Activated T-cell treated with anti-CD3 and anti-CD28 coated beads for 48 hours (primary cell): ENCODE data around the gene FOLR3.
A peak's percentile ranks its signal among the peaks of the same experiment; 100 is the strongest.
"Not testable (repeated sequence)": the region's sequence is repeated elsewhere in the genome, so short reads cannot be mapped to it uniquely, and the experiment has no call there.

ENCODE experiments used
- DNase-seq: peaks from one replicate; pipeline ENCODE4 v3.0.0-alpha.2; 2020; ENCODE audit warnings: low read depth

FOLR3 gene

DNA sequence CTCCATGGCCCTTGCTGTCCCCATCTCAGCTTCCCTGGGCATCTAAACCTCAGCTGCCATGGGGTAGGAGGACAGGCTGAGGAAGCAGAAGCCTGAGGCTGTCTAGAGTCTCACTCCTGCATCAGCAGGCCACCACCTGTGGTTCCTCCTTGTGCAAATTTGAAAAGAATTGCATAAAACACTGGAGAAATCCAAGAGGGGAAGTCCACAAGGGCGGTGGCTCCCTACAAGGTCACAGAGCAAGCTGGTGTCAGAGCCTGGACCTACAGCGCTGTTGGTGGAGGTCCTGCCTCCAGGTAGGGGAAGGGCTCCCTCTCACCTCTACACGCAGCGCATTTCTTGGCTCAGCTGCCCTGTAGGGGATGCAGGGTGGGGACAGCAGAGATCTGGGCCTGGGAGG lies at the start of gene FOLR3:
Gene FOLR3 (plus strand): TSS at position 253 of the 400 bp plus-strand sequence. CDS start 228 bp downstream, outside the sequence.
- not testable (repeated sequence) for DNase-seq

DNA sequence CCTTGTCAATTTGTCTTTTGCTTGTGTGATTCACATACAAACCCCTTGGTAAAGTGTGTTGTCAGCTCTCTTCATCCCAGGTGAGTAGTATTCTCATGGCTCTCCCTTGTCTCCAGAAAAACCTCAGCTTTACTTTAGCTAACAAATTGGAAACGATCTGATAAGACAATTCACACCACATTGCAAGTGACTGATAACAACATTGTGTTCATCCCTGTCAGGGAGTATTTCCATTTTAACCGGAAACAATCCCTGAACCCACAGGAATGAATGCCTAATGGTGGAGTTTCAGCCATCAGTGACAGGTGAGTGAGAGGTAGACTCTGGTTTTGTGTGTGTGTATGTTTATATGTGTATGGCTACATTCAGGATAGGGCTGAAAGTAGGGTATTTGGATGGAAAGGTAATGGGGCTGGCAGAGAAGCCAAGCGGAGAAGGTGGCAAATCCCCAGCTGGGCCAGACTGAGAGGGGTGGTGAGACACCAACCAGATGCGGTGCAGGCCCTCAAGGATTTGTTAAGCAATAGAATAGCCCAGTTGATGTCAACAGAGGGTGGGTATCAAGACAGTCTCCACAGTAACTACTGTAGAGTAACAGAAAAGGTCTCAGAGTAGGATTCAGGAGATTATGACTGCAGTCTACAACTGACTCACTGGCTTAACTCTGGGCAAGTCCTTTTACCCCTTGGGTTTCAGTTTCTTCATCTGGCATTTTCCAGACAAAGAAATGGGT lies 47.3 kb upstream of the FOLR3 start:
- no peak for DNase-seq

DNA sequence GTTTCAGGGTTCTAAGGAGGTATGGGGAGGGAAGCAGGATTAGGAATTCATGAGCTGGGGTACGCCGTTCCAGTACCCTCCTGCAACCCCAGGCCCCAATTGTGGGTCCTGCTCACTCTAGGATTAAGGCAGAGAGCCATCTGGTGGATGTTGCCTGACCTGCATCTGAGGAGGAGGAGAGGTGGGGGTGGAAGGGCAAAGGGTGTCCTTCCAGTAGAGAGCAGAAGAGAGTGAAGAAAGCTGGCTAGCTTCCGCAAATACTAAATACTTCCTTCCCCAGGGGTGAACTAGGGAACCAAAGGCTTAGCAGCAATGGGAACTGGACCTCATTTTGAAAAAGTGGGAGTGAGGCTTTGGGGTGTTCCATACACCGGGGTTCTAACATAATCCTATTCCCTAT lies 44.2 kb upstream of the FOLR3 start:
- peak; percentile 45 for DNase-seq

DNA sequence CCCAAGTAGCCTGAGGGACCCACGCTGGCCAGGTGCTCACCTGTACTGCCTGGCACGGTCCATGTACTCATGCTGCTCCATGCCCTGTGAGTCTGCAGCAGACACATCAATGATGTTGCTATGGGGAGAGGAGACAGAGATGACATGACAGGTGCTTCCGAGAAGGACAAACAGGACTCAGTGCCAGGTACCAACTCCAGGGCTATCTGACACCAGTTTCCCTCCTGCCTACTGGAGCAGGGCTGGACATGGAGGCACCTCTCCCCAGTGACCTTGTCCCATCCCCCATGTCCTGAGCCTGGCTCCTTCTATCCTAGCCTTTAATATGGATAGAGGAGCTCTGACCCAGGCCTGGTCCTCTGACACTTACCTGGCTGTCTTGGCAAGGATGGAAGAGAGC lies 36.8 kb upstream of the FOLR3 start:
- no peak for DNase-seq

DNA sequence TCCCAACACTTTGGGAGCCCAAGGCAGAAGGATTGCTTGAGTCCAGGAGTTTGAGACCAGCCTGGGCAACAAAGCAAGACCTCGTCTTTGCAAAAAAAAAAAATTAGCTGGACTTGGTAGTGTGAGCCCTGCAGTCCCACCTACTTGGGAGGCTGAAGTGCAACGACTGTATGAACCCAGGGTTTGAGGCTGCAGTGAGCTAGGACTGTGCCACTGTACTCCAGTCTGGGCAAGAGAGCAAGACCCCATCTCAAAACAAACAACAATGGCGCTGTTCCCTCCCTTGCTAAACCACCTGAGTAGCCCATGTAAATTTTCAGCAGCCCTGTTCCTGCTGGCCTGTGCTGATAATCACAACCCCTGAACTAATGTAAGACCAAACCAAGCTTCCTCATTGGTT lies 35.5 kb upstream of the FOLR3 start:
- no peak for DNase-seq

DNA sequence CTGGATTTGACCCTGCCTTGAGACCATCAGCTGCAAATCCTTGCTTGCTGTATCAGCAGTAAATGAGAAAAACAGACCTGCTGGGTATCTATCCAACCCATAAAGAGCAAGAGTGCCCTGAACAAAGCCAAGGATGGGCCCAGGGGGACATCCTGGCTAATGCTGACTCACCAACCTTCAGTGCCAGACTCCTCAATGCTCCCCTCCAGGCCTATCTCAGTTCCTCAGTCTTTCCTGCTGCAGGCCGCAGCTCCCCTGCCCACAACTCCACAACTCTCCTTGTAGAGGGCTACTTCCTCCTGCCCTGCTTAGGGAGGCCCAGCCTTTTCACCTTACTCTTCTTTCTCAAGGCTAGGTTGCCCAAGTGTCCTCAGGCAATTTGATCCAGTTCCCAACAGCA lies 35.1 kb upstream of the FOLR3 start:
- no peak for DNase-seq

DNA sequence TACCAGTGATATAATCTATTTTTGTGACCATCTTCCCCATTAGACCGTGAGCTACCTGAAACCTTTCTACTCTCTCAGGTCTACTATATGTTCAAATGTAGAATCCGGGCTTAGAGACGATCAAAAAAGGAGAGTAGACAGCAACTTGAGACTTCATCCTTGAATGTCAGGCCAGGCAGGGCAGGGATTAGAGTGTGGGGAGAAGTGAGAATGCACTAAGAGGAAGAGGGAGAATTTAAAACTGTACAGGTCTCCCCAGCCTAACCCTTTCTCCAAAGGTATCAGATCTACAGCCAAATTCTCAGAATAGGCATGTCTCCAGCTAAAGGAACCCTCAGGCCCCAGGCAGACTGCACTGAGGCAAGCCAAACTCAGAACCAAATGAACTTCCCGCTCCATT lies 33.4 kb upstream of the FOLR3 start:
- no peak for DNase-seq

DNA sequence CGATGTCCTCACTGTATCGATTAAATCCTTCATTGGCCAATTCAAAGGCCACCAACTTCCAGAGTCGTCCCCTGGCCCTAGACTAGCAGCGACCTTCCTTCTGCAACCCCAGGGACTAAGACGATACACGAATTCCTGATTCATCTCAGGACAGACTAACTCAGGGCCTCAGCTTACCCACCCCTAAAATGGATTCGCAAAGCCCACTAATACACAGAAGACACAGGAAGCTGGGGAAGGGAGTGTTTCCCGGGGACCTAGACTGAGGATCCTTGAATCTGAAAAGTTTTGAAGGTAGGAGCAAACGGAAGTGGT lies 32.9 kb upstream of the FOLR3 start:
- no peak for DNase-seq

DNA sequence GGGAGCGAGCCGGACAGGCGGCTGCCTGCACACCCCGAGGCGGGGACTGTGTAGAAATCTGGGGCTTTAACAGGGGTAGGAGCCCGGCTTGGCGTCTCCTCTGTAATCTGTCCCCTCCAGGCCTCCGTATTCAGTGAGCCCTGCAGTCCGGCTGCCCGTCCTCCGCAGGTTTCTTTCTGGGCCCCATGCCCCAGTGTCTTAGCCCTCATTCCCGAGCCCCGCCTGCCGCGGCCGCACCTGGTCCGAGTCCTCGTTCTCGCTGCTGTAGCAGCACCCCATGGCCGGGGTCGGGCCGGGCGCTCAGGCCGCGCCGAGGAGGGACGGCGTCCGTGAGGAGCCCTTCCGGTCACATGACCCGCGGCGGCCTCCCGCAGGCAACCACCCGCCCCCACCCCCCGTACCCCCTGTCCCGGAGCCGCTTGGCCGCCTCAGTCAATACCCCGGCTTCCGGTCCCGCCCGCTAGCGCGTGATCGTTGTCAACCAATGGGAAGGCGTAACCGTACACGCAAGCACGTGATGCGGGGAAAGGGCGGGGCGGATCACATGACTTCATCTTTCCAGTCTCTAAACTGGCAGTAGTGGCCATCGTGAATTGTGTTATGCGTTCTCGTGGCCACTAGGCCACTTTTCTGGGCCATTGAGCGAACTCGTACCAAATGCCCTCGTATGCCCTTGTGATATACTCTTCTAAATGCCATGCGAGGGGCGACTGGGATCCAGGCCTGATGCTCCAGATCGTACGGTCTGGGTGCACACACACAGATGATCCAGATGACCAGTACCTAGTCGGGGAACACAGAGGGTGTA lies 32.4 kb upstream of the FOLR3 start, which contains the start of gene LAMTOR1:
Gene LAMTOR1 (minus strand): TSS at position 352 of the 808 bp plus-strand sequence. CDS start 73 bp downstream, at position 279.
- DNase-seq, result peak; percentile 96

DNA sequence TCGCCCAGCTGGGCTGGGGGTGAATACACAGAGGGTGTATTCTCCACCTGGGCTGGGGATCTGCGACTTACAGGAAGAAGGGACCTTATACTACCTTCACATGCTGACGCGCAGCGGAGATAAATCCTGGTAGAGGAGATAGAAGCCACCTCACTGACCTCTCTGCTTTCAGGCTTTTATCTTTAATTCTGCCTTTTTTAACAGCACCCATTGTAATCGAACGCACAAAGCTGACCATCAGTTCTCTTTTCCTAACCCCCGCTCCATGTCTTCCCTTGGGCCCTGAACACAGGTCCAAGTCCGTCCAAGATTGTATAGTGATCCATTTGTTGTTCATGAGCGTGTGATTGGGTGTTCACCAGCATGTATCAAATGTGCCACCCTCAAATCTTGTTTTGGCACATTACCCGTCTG lies 31.8 kb upstream of the FOLR3 start:
- no peak for DNase-seq

DNA sequence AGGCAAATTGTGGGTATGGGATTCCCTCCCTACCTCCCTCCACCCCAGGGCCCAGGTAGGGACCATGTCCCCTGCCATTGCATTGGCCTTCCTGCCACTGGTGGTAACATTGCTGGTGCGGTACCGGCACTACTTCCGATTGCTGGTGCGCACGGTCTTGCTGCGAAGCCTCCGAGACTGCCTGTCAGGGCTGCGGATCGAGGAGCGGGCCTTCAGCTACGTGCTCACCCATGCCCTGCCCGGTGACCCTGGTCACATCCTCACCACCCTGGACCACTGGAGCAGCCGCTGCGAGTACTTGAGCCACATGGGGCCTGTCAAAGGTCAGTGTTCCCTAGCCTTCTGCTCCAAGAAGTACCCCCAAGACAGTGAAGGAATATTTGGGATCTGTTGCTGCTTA lies 29.6 kb upstream of the FOLR3 start, which contains the start of gene TOMT:
Gene TOMT (plus strand): TSS at position 37 of the 400 bp plus-strand sequence. CDS start 28 bp downstream, at position 65.
- DNase-seq, result no peak

DNA sequence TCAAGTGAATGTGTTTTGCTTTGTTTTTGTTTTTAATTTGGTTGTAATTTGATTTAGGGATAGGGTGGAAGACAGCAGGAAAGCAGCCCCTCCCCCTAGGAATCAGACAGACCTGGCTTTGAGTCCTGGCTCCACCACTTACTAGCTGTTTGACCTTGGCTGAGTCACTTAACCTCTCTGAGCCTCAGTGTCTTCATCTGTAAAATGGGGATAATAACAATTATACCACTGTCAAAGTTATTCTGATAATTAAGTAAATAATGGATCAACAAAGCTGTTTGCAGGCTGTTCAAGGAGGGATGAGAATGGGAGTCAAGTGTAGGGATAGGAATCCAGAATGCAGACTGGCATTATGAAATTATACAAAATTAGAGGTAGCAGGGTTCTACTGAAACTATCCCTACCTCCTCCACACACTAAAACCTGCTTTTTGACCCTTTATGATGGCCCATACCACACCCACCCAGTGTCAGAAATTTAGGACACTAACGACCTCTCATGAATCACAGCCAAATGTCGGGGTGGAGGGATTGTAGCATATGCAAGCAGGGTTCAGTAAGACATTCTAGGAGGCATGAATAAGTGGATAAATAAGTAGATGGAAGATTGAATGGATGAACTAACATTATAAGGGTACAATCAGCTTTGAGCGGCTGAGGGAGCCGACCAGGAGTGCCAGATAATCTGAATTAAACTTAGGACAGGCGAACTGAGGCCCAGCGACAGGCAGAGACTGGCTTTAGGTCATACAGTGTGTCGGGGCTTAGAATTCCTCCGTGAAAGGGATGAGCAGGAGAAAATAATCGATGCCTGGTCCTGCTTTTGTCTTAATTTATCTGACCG lies 24.0 kb upstream of the FOLR3 start:
- DNase-seq, result no peak

DNA sequence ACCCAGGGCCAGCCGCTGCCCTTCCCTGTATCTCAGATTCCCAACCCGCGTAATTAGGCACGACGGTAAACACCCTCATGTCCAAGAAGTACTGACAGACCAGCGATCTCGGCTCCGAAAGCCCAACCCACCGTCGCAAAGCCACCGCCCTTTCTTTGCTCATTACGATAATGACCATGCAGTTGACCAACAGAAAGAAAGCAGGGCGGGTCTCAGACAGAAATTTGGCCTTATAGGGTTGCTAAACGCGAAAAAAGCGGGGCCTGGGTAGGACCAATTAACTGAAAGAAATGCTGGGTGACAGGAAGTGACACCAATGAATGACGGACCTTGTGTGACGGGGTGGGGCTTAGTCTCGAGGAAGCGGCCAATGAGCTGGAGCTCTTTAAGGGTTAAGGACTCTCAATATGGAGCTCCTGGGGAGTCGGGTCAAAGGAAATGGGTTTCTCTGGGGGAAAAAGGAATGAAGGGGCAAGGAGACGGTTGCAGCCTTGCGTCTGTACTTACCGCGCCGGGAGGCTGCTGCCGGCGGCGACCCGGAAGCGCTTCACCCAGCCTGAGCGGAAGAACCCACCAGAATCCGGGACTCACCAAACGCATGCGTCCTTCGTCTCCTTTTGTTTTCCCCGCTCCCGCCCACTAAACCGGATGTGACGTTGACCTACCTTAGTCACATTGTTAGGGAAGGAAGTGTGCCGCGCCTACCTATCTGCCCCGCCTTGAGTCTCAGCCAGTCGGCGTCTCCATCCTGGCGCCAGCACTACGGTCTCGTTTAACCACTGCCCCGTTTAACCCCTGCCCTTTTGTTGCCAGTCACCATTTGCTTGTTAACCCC lies 23.2 kb upstream of the FOLR3 start, which contains the start of gene ANAPC15:
Gene ANAPC15 (minus strand): TSS at position 553 of the 835 bp plus-strand sequence. CDS start 1,419 bp downstream, outside the sequence.
- DNase-seq, result peak; percentile 94

DNA sequence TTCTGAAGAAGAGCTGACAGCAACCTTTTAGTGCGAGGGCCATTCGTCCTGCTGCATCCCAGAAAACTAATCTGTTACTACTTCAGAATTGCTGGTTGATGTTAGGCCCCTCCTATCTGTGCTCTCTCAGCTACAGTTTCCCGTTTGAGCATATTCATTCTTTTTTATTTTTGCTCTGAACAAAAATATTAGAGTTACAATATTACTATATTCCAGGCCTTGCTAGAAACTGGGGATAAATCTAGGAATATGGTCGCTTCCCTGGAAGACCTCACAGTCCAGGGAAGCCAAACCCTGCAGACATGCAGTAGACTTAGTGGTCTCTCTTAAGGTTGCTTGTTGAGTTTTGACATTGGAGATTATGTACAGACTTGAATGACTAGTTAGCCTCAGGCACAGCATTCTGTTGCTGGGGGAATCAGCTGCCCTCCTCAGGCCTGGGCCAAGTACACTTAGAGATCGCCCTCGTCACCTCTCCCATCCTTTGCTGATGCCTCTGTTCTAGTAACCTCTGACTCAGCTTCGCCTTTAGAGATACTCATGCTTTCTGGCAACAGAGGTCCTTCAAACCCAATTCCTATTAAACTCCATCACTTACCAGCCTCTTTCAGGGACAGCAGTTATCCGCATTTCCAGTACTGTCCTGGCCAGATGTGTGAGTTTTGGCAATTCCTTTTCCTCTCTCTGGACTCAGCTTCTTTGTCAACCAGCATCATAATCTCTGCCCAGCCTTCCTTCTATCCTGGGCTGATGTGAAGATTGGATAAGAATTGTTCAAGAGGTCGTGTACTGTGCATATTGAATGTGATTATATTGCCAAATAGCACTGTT lies 22.3 kb upstream of the FOLR3 start:
- no peak for DNase-seq

DNA sequence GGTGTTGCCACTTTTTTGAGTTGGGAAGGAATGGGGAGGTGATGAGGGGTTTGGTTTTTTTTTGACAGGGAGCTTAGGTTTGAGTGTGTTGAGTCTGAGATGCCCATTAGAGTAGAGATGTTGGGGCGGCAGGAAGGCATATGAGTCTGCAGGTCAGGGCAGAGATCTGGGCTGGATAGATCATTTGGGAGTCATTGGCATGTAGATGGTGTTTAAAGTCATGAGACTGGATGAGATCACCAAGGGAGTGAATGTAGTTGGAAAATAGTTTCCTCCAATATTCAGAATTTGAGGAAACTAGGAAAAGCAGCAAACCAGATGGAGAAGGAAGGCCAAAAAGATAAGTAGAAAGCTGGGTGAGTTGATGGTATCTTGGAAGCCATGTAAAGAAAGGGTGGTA lies 21.0 kb upstream of the FOLR3 start:
- no peak for DNase-seq

DNA sequence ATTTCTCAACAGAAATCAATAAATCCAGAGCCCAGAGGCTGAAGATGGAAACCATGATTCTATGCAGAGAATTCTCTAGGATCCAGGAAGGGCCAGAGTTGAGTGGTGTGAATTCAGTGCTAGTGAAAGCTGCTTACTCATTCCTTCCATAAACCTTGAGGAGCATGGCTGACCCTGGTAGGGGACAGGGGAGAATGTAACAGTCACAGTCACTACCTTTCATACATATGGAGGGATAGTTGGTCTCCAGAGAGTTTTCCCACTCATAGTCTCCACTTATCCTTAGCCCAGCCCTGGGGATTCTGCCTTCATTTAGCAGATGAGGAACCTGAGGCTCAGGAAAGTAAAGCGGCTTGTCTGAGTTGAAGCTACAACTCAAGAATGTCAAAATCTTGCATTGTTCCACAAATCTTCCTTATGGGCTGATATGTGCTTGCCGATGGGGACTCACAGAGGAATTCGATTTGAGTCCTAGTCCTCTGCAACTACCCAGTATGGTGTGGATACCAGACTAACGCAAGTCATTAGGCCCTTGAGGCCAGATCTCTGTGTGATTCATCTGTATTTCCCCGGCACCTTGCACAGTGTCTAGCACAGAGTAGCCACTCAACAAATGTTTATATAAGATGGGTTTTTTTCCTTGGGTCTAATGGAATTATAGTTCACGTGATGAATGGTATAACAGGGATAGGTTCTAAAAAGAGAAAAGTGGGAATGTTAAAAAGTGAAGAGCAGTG lies 19.3 kb upstream of the FOLR3 start:
- DNase-seq, result no peak

DNA sequence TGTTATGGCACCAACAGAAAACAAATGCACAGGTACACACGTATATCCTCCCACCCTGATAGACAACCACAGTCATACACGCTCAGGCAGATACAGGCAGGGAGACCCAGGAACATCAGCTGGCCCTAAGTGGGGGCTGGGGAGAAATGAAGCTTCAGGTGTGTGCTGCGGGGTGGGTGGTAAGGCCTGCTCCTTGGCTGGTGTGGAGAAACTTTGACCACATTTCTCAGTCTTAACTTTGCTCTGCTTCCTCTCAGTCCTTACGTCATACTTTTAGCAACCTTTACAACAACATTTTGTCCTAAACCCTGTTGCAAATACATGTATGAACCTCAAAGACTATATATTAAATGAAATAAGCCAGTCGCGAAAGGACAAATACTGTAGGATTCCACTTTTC lies 16.3 kb upstream of the FOLR3 start:
- no peak for DNase-seq

DNA sequence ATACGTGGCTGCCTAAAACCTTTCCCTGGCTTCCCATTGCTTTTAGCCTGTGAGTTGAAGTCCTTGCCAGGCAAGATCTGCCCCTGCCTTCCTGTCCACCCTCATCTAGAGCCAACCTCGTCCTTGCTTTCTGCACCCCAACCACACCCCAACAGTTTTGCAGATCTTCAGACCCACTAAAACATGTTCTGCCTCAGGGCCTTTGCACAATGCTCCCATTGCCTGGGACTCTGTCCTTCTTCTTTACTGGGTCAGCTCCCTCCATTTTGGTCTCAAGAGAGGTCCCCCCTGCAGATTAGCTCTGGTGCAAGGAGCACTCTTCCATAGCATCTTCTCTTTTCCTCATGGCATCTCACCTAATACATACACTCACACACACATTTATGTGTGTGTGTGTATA lies 14.6 kb upstream of the FOLR3 start:
- no peak for DNase-seq

DNA sequence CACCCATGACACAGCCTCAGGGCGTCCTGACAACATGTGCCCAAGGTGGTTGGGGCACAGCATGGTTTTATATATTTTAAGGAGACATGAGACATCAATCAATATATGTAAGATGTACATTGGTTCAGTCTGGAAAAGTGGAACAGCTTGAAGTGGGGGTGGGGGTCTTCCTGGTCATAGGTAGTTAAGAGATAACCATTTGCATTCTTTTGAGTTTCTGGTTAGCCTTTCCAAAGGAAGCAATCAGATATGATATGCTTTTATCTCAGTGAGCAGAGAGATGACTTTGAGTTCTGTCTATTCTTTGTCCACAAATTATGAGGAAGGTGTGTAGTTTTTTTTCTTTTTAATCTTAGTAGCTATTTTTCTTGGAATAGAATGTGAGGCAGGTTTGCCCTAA lies 12.9 kb upstream of the FOLR3 start:
- DNase-seq, result no peak
